Caco-2 (cell line): ENCODE results near the gene GFPT2. TPM values are rescaled to one million over a fixed set of nuclear protein-coding genes. Genes with fewer than 3 reads are reported as not detected.

Experiments
- BruUV-seq: library from RNA; stranded (reverse); fragments of 400-500 nt; replicated peaks from 2 replicates; lab custom pipeline; 2021; lab: Mats Ljungman, UMichigan
- CTCF ChIA-PET: fragments of 300-600 bp; sonication (Branson Sonifier 250); formaldehyde crosslinking; loops from one replicate; lab custom pipeline; 2022; ENCODE audit warnings: antibody characterized with exemption; lab: Charles Lee
- POLR2A ChIA-PET: fragments of 300-600 bp; sonication (Branson Sonifier 250); formaldehyde crosslinking; loops from one replicate; lab custom pipeline; 2022; ENCODE audit warnings: antibody characterized with exemption; lab: Charles Lee
- DNase-seq, 2 experiments: peaks; one replicate each; pipeline versions ENCODE4 v3.0.0 to v3.0.0-alpha.2; 2020 to 2022
- H3K27me3 ChIP-seq: replicated peaks from 2 replicates; pipeline ENCODE4 v1.6.0; 2011; ENCODE audit warnings: low read length; ENCODE audit not compliant: control insufficient read depth, insufficient read depth
- H3K36me3 ChIP-seq: 2 replicates; pipeline ENCODE4 v1.5.1; 2011; ENCODE audit warnings: low read length; ENCODE audit not compliant: control insufficient read depth, insufficient read depth
- H3K4me1 ChIP-seq: fragments of 250-450 bp; sonication (Bioruptor Pico); 2 replicates; pipeline ENCODE4 v1.5.1; 2020; ENCODE audit warnings: mild to moderate bottlenecking
- H3K4me3 ChIP-seq: 2 replicates; pipeline ENCODE4 v1.5.1; 2011; ENCODE audit warnings: low read depth, mild to moderate bottlenecking, control low read depth, low read length
- H3K9me3 ChIP-seq: fragments of 250-450 bp; sonication (Bioruptor Pico); 2 replicates; pipeline ENCODE4 v1.5.1; 2020; ENCODE audit warnings: mild to moderate bottlenecking, moderate library complexity
- H3K27ac Mint-ChIP-seq: one replicate; pipeline ENCODE4 v1.8.0; 2022; ENCODE audit warnings: mixed read lengths; ENCODE audit not compliant: unreplicated experiment
- H3K27me3 Mint-ChIP-seq: one replicate; pipeline ENCODE4 v1.8.0; 2022; ENCODE audit warnings: mixed read lengths; ENCODE audit not compliant: insufficient read depth, unreplicated experiment
- H3K36me3 Mint-ChIP-seq: one replicate; pipeline ENCODE4 v1.8.0; 2022; ENCODE audit warnings: mild to moderate bottlenecking, mixed read lengths; ENCODE audit not compliant: insufficient read depth, unreplicated experiment
- H3K4me1 Mint-ChIP-seq: one replicate; pipeline ENCODE4 v1.8.0; 2022; ENCODE audit warnings: low read depth, mixed read lengths; ENCODE audit not compliant: unreplicated experiment
- H3K4me3 Mint-ChIP-seq: one replicate; pipeline ENCODE4 v1.8.0; 2022; ENCODE audit warnings: mild to moderate bottlenecking, moderate library complexity, mixed read lengths; ENCODE audit not compliant: unreplicated experiment
- H3K9me3 Mint-ChIP-seq: one replicate; pipeline ENCODE4 v1.8.0; 2022; ENCODE audit warnings: mixed read lengths; ENCODE audit not compliant: unreplicated experiment
- CTCF ChIP-seq, 2 experiments: fragments of 200-600 bp in 1 of 2; IDR thresholded peaks; 1 replicate in 1 of 2; 2 replicates in 1 of 2; pipeline versions ENCODE4 v1.5.1 to v1.8.0; 2011 to 2022; ENCODE audit warnings: antibody characterized with exemption in 1 of 2, control low read depth in 1 of 2, inconsistent platforms in 1 of 2, low read depth in 1 of 2, low read length in 1 of 2, mild to moderate bottlenecking in 1 of 2, moderate library complexity in 1 of 2; ENCODE audit not compliant: insufficient read depth in 1 of 2, severe bottlenecking in 1 of 2, unreplicated experiment in 1 of 2
- intact Hi-C: fragments of 100-400 bp; cut with micrococcal nuclease; formaldehyde crosslinking; loops from one replicate; pipeline ENCODE4 v1.10.0; 2022; ENCODE audit not compliant: unreplicated experiment
- total RNA-seq: library from RNA; stranded (reverse); gene quantifications from 2 replicates; pipeline ENCODE4 v1.2.3, GENCODE V29; 2022

Gene GFPT2
- total RNA-seq, 1 experiment from 2014 or later, result 1.6 TPM

- Mint-ChIP-seq H3K4me1 (no peaks in the 10 kb centered on the region), H3K9me3 (no peaks in the 10 kb centered on the region), H3K27ac (no peak overlapping the region), H3K4me3 (no peak overlapping the region), H3K36me3 (no peaks in the 10 kb centered on the region), H3K27me3 (peaks cover 10% of the 10 kb centered on the region)
- no peak for TF ChIP-seq CTCF (IDR thresholded peaks at IDR 0.05; ENCODE audit: insufficient read depth in 1 of 2, low read depth in 1 of 2, low read length in 1 of 2, severe bottlenecking in 1 of 2, unreplicated experiment in 1 of 2)
- H3K4me3 ChIP-seq, result no peak overlapping the region
- H3K4me1 ChIP-seq, result no peaks in the 10 kb centered on the region
- ChIA-PET POLR2A (interaction anchor here (0.7 kb wide), 1 partner anchor 78 kb away, joined by 11 read pairs; no protein-coding TSS in a partner anchor), CTCF (interaction anchor here (0.7 kb wide), 1 partner anchor 238 kb away, joined by 5 read pairs; no protein-coding TSS in a partner anchor)
- no peaks in the 10 kb centered on the region for H3K27me3 ChIP-seq
- DNase-seq, result no peak
- no peaks in the 10 kb centered on the region for H3K36me3 ChIP-seq
- no peaks in the 10 kb centered on the region for H3K9me3 ChIP-seq
- no TSS peak for BruUV-seq
- intact Hi-C loops, result no loop called here
Observed at GRCh38 chr5:180376511-180376910, 23.4 kb upstream of the GFPT2 start.

- DNase-seq, result no peak
- Histone ChIP-seq H3K27me3 (no peaks in the 10 kb centered on the region), H3K4me3 (no peak overlapping the region), H3K36me3 (no peaks in the 10 kb centered on the region), H3K9me3 (no peaks in the 10 kb centered on the region), H3K4me1 (no peaks in the 10 kb centered on the region)
- ChIA-PET POLR2A (interaction anchor here (0.7 kb wide), 1 partner anchor 78 kb away, joined by 11 read pairs; no protein-coding TSS in a partner anchor), CTCF (no interaction called here)
- Mint-ChIP-seq H3K4me1 (no peaks in the 10 kb centered on the region), H3K9me3 (no peaks in the 10 kb centered on the region), H3K36me3 (no peaks in the 10 kb centered on the region), H3K27ac (no peak overlapping the region), H3K4me3 (no peak overlapping the region), H3K27me3 (peaks cover 7% of the 10 kb centered on the region)
- TF ChIP-seq CTCF (IDR thresholded peaks at IDR 0.05; ENCODE audit: insufficient read depth in 1 of 2, low read depth in 1 of 2, low read length in 1 of 2, severe bottlenecking in 1 of 2, unreplicated experiment in 1 of 2), result no peak
- BruUV-seq, result no TSS peak
- intact Hi-C loops, result no loop called here
Observed at GRCh38 chr5:180375955-180376354, 22.8 kb upstream of the GFPT2 start.

GRCh38 chr5:180375291-180375690 is 22.2 kb upstream of the GFPT2 start:
- no peaks in the 10 kb centered on the region for H3K36me3 ChIP-seq
- Mint-ChIP-seq H3K27ac (no peak overlapping the region), H3K36me3 (no peaks in the 10 kb centered on the region), H3K27me3 (peaks cover 7% of the 10 kb centered on the region), H3K9me3 (no peaks in the 10 kb centered on the region), H3K4me1 (no peaks in the 10 kb centered on the region), H3K4me3 (no peak overlapping the region)
- no peaks in the 10 kb centered on the region for H3K27me3 ChIP-seq
- no peak for DNase-seq
- POLR2A ChIA-PET, result no interaction called here
- CTCF ChIA-PET, result no interaction called here
- no TSS peak for BruUV-seq
- intact Hi-C loops, result no loop called here
- no peaks in the 10 kb centered on the region for H3K9me3 ChIP-seq
- TF ChIP-seq CTCF (IDR thresholded peaks at IDR 0.05; ENCODE audit: insufficient read depth in 1 of 2, low read depth in 1 of 2, low read length in 1 of 2, severe bottlenecking in 1 of 2, unreplicated experiment in 1 of 2), result no peak
- H3K4me1 ChIP-seq, result no peaks in the 10 kb centered on the region
- no peak overlapping the region for H3K4me3 ChIP-seq
